ENCODE measurements around the gene DIAPH2.

- TF ChIP-seq CTCF (IDR thresholded peaks at IDR 0.05): no peak
- no peak for TF ChIP-seq EP300 (IDR thresholded peaks at IDR 0.05)
- no peak for TF ChIP-seq POLR2A (IDR thresholded peaks at IDR 0.05)
Observed at GRCh38 chrX:96924581-96924980, 239.9 kb downstream of the DIAPH2 start.

Data from tibial nerve (tissue), 4 donors.